Measurements from ENCODE around the gene FXR2.

GRCh38 chr17:7623661-7624060 is 9.0 kb upstream of the FXR2 start:
- TF ChIP-seq CTCF (conservative IDR thresholded peaks at IDR 0.05 in 1 of 2, IDR thresholded peaks at IDR 0.05 in 1 of 2; ENCODE audit: low read depth in 1 of 2, low read length in 2 of 2): no peak
- no peak for TF ChIP-seq EZH2 (IDR thresholded peaks at IDR 0.05; ENCODE audit: low read length, missing control alignments)
